ENCODE results near the gene NR3C2.
"Not testable (repeated sequence)": the region's sequence is repeated elsewhere in the genome, so short reads cannot be mapped to it uniquely, and the experiment has no call there.

The NR3C2 gene

GRCh38 chr4:148094149-148094548 lies 348.1 kb downstream of the NR3C2 start:
- no peak for DNase-seq

GRCh38 chr4:148093065-148093464 lies 349.1 kb downstream of the NR3C2 start:
- no peak for DNase-seq

- no peak for DNase-seq
These were observed 349.7 kb downstream of the NR3C2 start for GRCh38 chr4:148092316-148093014.

GRCh38 chr4:148091896-148092295 lies 350.3 kb downstream of the NR3C2 start:
- DNase-seq = no peak

- DNase-seq = no peak
These were observed 351.4 kb downstream of the NR3C2 start for GRCh38 chr4:148090503-148091476.

GRCh38 chr4:148090029-148090428 lies 352.2 kb downstream of the NR3C2 start:
- DNase-seq = no peak

GRCh38 chr4:148089624-148090023 lies 352.6 kb downstream of the NR3C2 start:
- no peak for DNase-seq

- DNase-seq = not testable (repeated sequence)
These were observed 359.1 kb downstream of the NR3C2 start for GRCh38 chr4:148083073-148083472.

GRCh38 chr4:148081745-148082144 lies 360.5 kb downstream of the NR3C2 start:
- DNase-seq = no peak

- no peak for DNase-seq
These were observed 360.9 kb downstream of the NR3C2 start for GRCh38 chr4:148081267-148081666.

GRCh38 chr4:148079961-148080360 lies 362.3 kb downstream of the NR3C2 start:
- no peak for DNase-seq

GRCh38 chr4:148078061-148078460 lies 364.2 kb downstream of the NR3C2 start:
- DNase-seq = no peak

GRCh38 chr4:148077581-148077980 lies 364.6 kb downstream of the NR3C2 start:
- no peak for DNase-seq

GRCh38 chr4:148076964-148077363 lies 365.2 kb downstream of the NR3C2 start:
- no peak for DNase-seq

GRCh38 chr4:148075438-148075837 lies 366.8 kb downstream of the NR3C2 start:
- DNase-seq = no peak

GRCh38 chr4:148074462-148074861 lies 367.8 kb downstream of the NR3C2 start:
- DNase-seq = no peak

GRCh38 chr4:148073349-148073748 lies 368.9 kb downstream of the NR3C2 start:
- DNase-seq = no peak

- DNase-seq = no peak
These were observed 369.4 kb downstream of the NR3C2 start for GRCh38 chr4:148072789-148073188.

GRCh38 chr4:148071009-148071408 lies 371.2 kb downstream of the NR3C2 start:
- DNase-seq = no peak

- no peak for DNase-seq
These were observed 372.4 kb downstream of the NR3C2 start for GRCh38 chr4:148069895-148070178.

GRCh38 chr4:148069086-148069894 lies 372.9 kb downstream of the NR3C2 start:
- DNase-seq = no peak

- no peak for DNase-seq
These were observed 373.9 kb downstream of the NR3C2 start for GRCh38 chr4:148068065-148068911.

Data from stimulated activated CD4-positive, alpha-beta T cell treated with anti-CD3 and anti-CD28 coated beads, Interleukin-1b, Interleukin-23, amount 100 ng/mL, for 48 hours (primary cell).